ENCODE measurements around the gene USP9Y.

- TF ChIP-seq, protein P1, sequence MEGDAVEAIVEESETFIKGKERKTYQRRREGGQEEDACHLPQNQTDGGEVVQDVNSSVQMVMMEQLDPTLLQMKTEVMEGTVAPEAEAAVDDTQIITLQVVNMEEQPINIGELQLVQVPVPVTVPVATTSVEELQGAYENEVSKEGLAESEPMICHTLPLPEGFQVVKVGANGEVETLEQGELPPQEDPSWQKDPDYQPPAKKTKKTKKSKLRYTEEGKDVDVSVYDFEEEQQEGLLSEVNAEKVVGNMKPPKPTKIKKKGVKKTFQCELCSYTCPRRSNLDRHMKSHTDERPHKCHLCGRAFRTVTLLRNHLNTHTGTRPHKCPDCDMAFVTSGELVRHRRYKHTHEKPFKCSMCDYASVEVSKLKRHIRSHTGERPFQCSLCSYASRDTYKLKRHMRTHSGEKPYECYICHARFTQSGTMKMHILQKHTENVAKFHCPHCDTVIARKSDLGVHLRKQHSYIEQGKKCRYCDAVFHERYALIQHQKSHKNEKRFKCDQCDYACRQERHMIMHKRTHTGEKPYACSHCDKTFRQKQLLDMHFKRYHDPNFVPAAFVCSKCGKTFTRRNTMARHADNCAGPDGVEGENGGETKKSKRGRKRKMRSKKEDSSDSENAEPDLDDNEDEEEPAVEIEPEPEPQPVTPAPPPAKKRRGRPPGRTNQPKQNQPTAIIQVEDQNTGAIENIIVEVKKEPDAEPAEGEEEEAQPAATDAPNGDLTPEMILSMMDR (IDR thresholded peaks at IDR 0.05) = no peak
- TF ChIP-seq EZH2 (IDR thresholded peaks at IDR 0.05) = no peak
These were observed 39.0 kb upstream of the USP9Y start for GRCh38 chrY:12661745-12662681.
